Ascending aorta (tissue), 2 donors: ENCODE measurements around the gene C10orf67. TPM values are rescaled to one million over a fixed set of nuclear protein-coding genes. Genes with fewer than 3 reads are reported as not detected.

ENCODE experiments used
- DNase-seq, 2 donors: peaks; one replicate each; pipeline ENCODE4 v3.0.0-alpha.2; 2019; ENCODE audit warnings: low spot score in 2 of 2
- H3K27ac ChIP-seq, 2 donors: fragments of 200-600 bp; sonication (generic); one replicate each; pipeline ENCODE4 v1.5.1; 2016 to 2017; ENCODE audit warnings: mild to moderate bottlenecking in 1 of 2
- H3K27me3 ChIP-seq: fragments of 200-600 bp; sonication (generic); one replicate; pipeline ENCODE4 v1.5.1; 2017
- H3K36me3 ChIP-seq, 2 donors: fragments of 200-600 bp; sonication (generic); one replicate each; pipeline ENCODE4 v1.5.1; 2016
- H3K4me1 ChIP-seq, 2 donors: fragments of 200-600 bp; sonication (generic); one replicate each; pipeline ENCODE4 v1.5.1; 2016 to 2017; ENCODE audit warnings: mild to moderate bottlenecking in 1 of 2
- H3K4me3 ChIP-seq, 2 donors: fragments of 200-600 bp; sonication (generic); one replicate each; pipeline ENCODE4 v1.5.1; 2016 to 2017; ENCODE audit warnings: mild to moderate bottlenecking in 1 of 2
- H3K9me3 ChIP-seq, 2 donors: fragments of 200-600 bp; sonication (generic); one replicate each; pipeline ENCODE4 v1.5.1; 2016
- intact Hi-C: fragments of 100-400 bp; cut with DNase I; formaldehyde crosslinking; loops from one replicate; pipeline ENCODE4 v1.15.1; 2023
- total RNA-seq: library from RNA; depleted of rRNA; stranded (reverse); fragments of >200 nt; gene quantifications from one replicate; pipeline ENCODE4 v1.1.0, GENCODE V29; 2016
- TF ChIP-seq, protein P1 (sequence below), 3 experiments: fragments of 200-600 bp in 2 of 3; fragments of 450-650 bp in 1 of 3; sonication (generic) in 2 of 3; IDR thresholded peaks; one replicate each; pipeline ENCODE4 v1.5.1; 2016 to 2019; ENCODE audit warnings: antibody characterized with exemption in 3 of 3, mild to moderate bottlenecking in 1 of 3, moderate library complexity in 1 of 3

The C10orf67 gene
- total RNA-seq, 1 donor from 2014 or later, result not detected

DNA sequence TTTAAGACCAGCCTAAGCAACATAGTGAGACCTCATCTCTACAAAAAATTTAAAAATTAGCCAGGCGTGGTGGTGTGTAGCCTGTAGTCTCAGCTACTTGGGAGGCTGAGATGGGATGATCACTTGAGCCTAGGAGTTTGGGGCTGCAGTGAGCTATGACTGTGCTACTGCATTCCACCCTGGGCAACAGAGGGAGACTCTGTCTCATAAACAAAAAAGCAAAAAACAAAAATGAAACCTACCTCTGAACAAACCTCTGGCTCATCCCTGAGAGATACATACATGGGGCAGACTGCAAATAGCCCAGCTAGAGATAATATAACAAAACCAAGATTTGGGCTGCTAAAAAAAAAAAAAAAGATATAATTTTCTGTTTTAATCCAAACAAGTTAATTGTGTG, 19.5 kb downstream of the C10orf67 start:
- DNase-seq, result no peak
- Histone ChIP-seq H3K27me3 (no peaks in the 10 kb centered on the region), H3K36me3 (no peaks in the 10 kb centered on the region), H3K9me3 (peaks cover 0 to 7% of the 10 kb centered on the region in 2 donors), H3K4me3 (no peak overlapping the region), H3K27ac (no peak overlapping the region), H3K4me1 (no peaks in the 10 kb centered on the region)
- TF ChIP-seq, protein P1, sequence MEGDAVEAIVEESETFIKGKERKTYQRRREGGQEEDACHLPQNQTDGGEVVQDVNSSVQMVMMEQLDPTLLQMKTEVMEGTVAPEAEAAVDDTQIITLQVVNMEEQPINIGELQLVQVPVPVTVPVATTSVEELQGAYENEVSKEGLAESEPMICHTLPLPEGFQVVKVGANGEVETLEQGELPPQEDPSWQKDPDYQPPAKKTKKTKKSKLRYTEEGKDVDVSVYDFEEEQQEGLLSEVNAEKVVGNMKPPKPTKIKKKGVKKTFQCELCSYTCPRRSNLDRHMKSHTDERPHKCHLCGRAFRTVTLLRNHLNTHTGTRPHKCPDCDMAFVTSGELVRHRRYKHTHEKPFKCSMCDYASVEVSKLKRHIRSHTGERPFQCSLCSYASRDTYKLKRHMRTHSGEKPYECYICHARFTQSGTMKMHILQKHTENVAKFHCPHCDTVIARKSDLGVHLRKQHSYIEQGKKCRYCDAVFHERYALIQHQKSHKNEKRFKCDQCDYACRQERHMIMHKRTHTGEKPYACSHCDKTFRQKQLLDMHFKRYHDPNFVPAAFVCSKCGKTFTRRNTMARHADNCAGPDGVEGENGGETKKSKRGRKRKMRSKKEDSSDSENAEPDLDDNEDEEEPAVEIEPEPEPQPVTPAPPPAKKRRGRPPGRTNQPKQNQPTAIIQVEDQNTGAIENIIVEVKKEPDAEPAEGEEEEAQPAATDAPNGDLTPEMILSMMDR (IDR thresholded peaks at IDR 0.05), result no peak
- intact Hi-C loops, result no loop called here

DNA sequence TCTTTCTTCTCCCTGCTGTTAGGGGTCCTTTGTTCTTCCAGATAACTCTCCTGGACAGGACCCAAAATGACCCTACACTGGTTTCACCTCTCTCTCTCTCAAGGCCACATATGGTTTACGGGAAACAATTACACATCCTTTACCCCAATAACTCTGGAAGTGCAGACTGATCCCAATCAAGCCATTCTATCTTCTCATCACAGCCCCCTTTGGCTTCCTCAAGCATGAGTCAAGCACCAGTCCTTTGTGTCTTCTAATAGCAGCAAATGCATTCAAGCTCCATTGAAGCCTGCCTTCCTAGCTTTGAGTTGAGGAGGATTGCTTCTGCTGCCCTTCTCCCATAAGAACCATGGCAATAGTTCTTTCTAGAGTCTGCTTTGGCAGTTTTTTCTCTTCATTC, 20.2 kb downstream of the C10orf67 start:
- no peaks in the 10 kb centered on the region for H3K27me3 ChIP-seq
- no peak for DNase-seq
- intact Hi-C loops, result no loop called here
- no peaks in the 10 kb centered on the region for H3K4me1 ChIP-seq
- TF ChIP-seq, protein P1 (IDR thresholded peaks at IDR 0.05), result no peak
- no peak overlapping the region for H3K27ac ChIP-seq
- no peak overlapping the region for H3K4me3 ChIP-seq
- no peaks in the 10 kb centered on the region for H3K36me3 ChIP-seq
- H3K9me3 ChIP-seq, result peaks cover 0 to 7% of the 10 kb centered on the region in 2 donors

DNA sequence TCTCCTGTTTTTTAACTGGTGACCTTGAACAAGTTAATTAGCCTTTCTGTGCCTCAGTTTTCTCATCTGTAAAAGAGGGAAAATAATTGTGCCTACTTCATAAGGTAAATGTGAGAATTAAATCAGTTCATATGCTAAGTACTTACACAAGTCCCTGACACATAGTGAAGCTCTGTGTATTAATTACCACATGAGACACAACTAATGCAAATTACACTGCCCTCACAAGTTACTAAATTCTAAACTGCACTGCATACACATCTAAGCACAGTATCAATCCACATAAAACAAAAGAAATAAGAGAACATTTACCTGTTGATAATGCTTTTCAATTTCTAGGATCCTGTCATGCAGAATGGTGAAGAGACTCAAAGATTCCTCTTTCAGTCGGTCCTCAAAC, 22.5 kb downstream of the C10orf67 start:
- Histone ChIP-seq H3K27me3 (no peaks in the 10 kb centered on the region), H3K4me3 (no peak overlapping the region), H3K4me1 (no peaks in the 10 kb centered on the region), H3K27ac (no peak overlapping the region), H3K9me3 (no peaks in the 10 kb centered on the region), H3K36me3 (no peaks in the 10 kb centered on the region)
- no peak for DNase-seq
- intact Hi-C loops, result no loop called here
- TF ChIP-seq, protein P1 (IDR thresholded peaks at IDR 0.05), result no peak

DNA sequence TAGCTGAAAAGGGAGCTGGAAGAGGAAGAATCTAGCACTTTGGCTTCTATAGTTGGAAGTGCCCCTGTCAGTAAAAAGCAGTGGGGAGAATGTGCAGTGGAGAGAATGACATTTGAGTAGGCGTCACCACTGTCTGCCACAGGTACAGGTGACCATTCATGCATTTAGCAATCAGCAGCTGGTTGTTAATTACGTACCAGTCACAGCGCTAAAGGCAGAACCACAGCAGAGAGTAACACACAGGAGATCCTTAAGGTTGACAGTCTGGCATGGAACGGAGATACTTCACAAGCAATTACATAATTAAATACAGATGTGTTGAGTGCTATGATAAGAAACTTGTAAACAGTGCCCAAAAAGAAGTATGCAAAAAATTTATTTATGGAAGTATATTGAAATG, 24.8 kb downstream of the C10orf67 start:
- intact Hi-C loops, result no loop called here
- no peaks in the 10 kb centered on the region for H3K27me3 ChIP-seq
- H3K4me1 ChIP-seq, result no peaks in the 10 kb centered on the region
- TF ChIP-seq, protein P1 (IDR thresholded peaks at IDR 0.05), result no peak
- DNase-seq, result no peak
- no peak overlapping the region for H3K27ac ChIP-seq
- no peak overlapping the region for H3K4me3 ChIP-seq
- H3K9me3 ChIP-seq, result no peaks in the 10 kb centered on the region
- no peaks in the 10 kb centered on the region for H3K36me3 ChIP-seq

DNA sequence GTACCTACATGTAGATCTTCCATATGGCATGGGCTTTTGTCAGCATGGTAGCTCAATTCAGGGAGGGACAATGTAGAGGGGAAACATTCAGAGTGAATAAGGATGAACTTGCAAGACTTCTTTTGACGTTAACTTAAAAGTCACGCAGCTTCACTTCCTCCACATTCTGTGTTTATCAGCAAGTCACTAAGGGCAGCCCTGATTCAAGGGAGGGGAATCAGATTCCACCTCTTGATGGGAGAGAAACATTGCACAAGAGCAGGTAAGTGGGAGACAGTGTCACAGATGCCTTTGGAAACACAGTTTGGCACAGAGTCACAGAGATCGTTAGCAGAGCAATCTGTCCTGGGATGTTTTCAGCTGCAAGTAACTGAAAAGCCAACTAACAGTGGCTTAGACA, 26.2 kb downstream of the C10orf67 start:
- intact Hi-C loops, result no loop called here
- no peak for DNase-seq

More for the DNA sequence above, 26.2 kb downstream of the C10orf67 start:
- Histone ChIP-seq H3K4me3 (no peak overlapping the region), H3K36me3 (no peaks in the 10 kb centered on the region), H3K4me1 (no peaks in the 10 kb centered on the region), H3K27ac (no peak overlapping the region), H3K27me3 (no peaks in the 10 kb centered on the region), H3K9me3 (no peaks in the 10 kb centered on the region)
- TF ChIP-seq, protein P1 (IDR thresholded peaks at IDR 0.05), result no peak
